Naive B cell (primary cell): Measurements from ENCODE around the gene JARID2. TPM values are rescaled to one million over a fixed set of nuclear protein-coding genes. Genes with fewer than 3 reads are reported as not detected.
A peak's percentile ranks its signal among the peaks of the same experiment; 100 is the strongest.

Experiments
- ATAC-seq, 2 donors: fragments of 150-1000 bp; cut with Tn5 transposase; 2 replicates each; pipeline ENCODE4 v1.10.0; 2021; ENCODE audit warnings: low read depth in 2 of 2, mild to moderate bottlenecking in 2 of 2, moderate library complexity in 2 of 2
- DNase-seq: peaks from one replicate; pipeline ENCODE4 v3.0.0; 2022
- H3K27ac Mint-ChIP-seq, 6 donors: one replicate each; pipeline ENCODE4 v1.8.0; 2020 to 2022; ENCODE audit warnings: mild to moderate bottlenecking in 6 of 6, mixed read lengths in 6 of 6, moderate library complexity in 5 of 6, inconsistent platforms in 2 of 6
- H3K27me3 Mint-ChIP-seq, 3 donors: one replicate each; pipeline ENCODE4 v1.8.0; 2021 to 2022; ENCODE audit warnings: mixed read lengths in 3 of 3, mild to moderate bottlenecking in 1 of 3
- H3K36me3 Mint-ChIP-seq, 2 donors: one replicate each; pipeline ENCODE4 v1.8.0; 2020 to 2022; ENCODE audit warnings: mixed read lengths in 2 of 2, inconsistent platforms in 1 of 2, mild to moderate bottlenecking in 1 of 2
- H3K4me1 Mint-ChIP-seq, 3 donors: one replicate each; pipeline ENCODE4 v1.8.0; 2020 to 2022; ENCODE audit warnings: mixed read lengths in 3 of 3, inconsistent platforms in 1 of 3, mild to moderate bottlenecking in 1 of 3, moderate library complexity in 1 of 3
- H3K4me3 Mint-ChIP-seq, 8 donors: one replicate each; pipeline ENCODE4 v1.8.0; 2020 to 2022; ENCODE audit warnings: mild to moderate bottlenecking in 8 of 8, mixed read lengths in 8 of 8, moderate library complexity in 8 of 8, inconsistent platforms in 2 of 8
- H3K9me3 Mint-ChIP-seq, 7 donors: one replicate each; pipeline ENCODE4 v1.8.0; 2020 to 2022; ENCODE audit warnings: mixed read lengths in 7 of 7, mild to moderate bottlenecking in 5 of 7, inconsistent platforms in 2 of 7, moderate library complexity in 1 of 7
- polyA plus RNA-seq, 6 donors: library from polyadenylated mRNA; unstranded; fragments of 300-500 nt; fragmentation: Illumina TruSeq; gene quantifications; one replicate each; pipeline ENCODE4 v1.2.3, GENCODE V29; 2021; ENCODE audit warnings: low read depth in 6 of 6

The JARID2 gene
- polyA plus RNA-seq, 6 donors from 2014 or later = 2.7 to 21.9 (median 16.6) TPM

DNA sequence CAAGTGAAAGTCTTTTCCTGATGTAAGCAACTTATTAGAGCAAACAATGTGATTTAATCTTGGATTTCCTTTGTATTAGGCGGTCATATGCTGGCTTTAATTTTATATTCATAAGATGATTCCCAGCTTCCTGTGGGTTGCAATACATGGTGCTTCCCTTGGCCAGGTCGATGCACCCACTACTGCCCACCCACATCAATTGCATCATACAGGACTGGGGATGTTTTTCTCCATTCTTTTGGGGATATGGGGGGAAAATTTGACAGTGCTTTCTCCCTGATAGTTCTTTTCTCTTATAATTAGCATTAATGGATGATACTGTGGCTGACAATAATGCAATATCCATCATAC lies 187.6 kb downstream of the JARID2 start:
- Mint-ChIP-seq H3K9me3 (peaks cover 0 to 13% (median 8%) of the 10 kb centered on the region in 7 donors), H3K27me3 (no peaks in the 10 kb centered on the region), H3K4me3 (peak overlapping the region in 6 of 8 donors; percentile 9 to 85 (median 66)), H3K36me3 (peaks cover 9 to 12% of the 10 kb centered on the region in 2 donors), H3K27ac (peak overlapping the region in 5 of 6 donors; percentile 26 to 82 (median 75)), H3K4me1 (peaks cover 72 to 97% (median 92%) of the 10 kb centered on the region in 3 donors)
- DNase-seq (no peak), ATAC-seq (no peak)

DNA sequence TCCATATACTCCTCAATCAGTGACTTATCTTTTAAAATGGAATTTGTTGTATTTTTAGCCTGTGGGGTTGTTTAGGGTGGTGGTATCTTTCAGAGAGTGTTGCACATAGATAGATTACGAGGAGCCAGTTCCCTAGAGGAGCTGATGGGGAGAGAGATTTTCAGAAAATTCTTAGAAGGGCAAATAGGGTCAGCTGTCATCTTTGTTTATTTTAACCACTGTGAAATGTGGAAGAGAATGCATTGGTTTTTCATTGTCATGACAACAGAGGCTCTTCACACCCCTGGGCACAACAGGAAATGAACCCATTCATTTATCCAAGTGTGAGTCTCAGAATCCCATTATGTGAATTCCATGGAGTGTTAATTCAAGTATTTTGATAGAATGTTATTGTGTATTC lies 188.4 kb downstream of the JARID2 start:
- Mint-ChIP-seq H3K4me1 (peaks cover 79 to 97% (median 92%) of the 10 kb centered on the region in 3 donors), H3K9me3 (peaks cover 0 to 13% (median 8%) of the 10 kb centered on the region in 7 donors), H3K27ac (peak overlapping the region in 5 of 6 donors; percentile 44 to 97 (median 77)), H3K36me3 (peaks cover 9 to 12% of the 10 kb centered on the region in 2 donors), H3K4me3 (peak overlapping the region in 6 of 8 donors; percentile 37 to 75 (median 56)), H3K27me3 (no peaks in the 10 kb centered on the region)
- ATAC-seq (no peak), DNase-seq (no peak)

DNA sequence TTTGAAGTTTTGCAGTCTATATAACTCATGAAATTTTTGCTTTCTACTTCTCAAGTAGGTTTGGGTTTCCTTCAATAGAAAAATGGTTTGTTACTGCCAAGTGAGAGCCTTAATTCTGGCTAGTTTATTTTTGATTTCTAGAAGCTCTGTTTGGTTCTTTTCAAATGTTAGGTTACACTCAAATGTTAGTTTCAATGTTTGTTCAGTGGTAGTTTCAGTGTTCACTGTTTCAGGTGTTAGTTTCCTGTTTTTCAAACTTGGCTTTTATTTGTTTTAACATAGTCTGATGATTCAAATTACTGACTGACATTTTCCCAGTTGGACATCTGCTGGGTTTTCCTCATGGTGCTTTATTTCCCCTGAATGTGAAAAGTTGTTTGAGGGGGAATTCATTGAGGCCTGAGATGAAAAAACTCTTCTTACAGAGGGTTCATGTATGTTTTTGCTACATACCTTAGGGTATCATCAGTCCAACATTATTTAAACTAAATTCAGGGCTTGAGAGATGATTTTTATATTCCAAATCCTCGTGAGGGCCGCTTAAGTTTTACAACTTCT lies 189.0 kb downstream of the JARID2 start:
- ATAC-seq (no peak), DNase-seq (no peak)
- Mint-ChIP-seq H3K9me3 (peaks cover 0 to 13% (median 8%) of the 10 kb centered on the region in 7 donors), H3K27me3 (no peaks in the 10 kb centered on the region), H3K4me3 (peak overlapping the region in 4 of 8 donors; percentile 49 to 75 (median 68)), H3K36me3 (peaks cover 9 to 12% of the 10 kb centered on the region in 2 donors), H3K27ac (peak overlapping the region in 5 of 6 donors; percentile 69 to 97 (median 84)), H3K4me1 (peaks cover 79 to 97% (median 92%) of the 10 kb centered on the region in 3 donors)

DNA sequence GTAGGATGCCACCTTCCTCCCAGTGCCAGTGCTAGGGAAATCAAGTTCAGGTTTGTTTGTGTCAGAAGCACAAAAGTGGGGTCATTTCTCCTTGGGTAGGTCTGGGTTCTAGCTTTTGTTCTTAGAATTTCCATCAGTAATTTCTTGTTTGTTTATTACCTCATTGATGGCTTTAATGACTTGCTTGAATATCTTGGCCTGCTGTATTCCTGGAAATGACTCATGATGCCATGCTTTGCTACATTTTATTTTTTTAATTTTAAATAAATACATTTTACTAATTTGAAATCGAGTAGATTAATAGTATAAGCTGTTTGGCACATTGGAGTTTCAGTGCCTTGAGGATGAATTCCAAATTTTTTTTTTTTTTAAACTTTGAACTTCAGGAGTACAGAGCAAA lies 189.6 kb downstream of the JARID2 start:
- H3K9me3 Mint-ChIP-seq = peaks cover 0 to 13% (median 8%) of the 10 kb centered on the region in 7 donors
- peak overlapping the region in 1 of 6 donors; percentile 14 for H3K27ac Mint-ChIP-seq
- peak overlapping the region in 2 of 8 donors; percentile 60 to 75 for H3K4me3 Mint-ChIP-seq
- ATAC-seq (no peak), DNase-seq (no peak)
- H3K36me3 Mint-ChIP-seq = peaks cover 9 to 12% of the 10 kb centered on the region in 2 donors
- H3K27me3 Mint-ChIP-seq = no peaks in the 10 kb centered on the region
- H3K4me1 Mint-ChIP-seq = peaks cover 79 to 97% (median 92%) of the 10 kb centered on the region in 3 donors

DNA sequence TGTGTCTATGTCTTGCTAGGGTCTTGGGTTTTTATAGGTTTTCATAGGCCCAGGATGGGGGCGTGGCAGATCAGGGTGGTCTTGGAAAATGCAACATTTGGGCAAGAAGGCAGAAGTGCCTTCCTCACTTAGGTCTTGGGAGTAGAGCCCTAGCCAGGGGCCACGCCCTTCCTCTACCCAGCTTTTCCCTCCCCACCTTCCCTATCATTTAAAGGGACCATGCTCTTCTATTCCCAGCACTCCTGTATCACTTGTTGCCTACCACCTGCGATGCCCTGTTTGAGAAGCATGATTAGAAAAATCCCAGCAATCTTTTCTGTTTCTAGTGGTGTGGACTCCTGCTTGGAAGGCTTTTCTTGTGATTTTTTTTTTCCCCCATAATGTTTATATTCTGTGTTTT lies 190.6 kb downstream of the JARID2 start:
- Mint-ChIP-seq H3K4me1 (peaks cover 80 to 97% (median 92%) of the 10 kb centered on the region in 3 donors), H3K27ac (peak overlapping the region; percentile 50 to 95 (median 83)), H3K27me3 (no peaks in the 10 kb centered on the region), H3K9me3 (peaks cover 0 to 13% (median 8%) of the 10 kb centered on the region in 7 donors), H3K36me3 (peaks cover 9 to 12% of the 10 kb centered on the region in 2 donors), H3K4me3 (peak overlapping the region in 7 of 8 donors; percentile 33 to 91 (median 54))
- DNase-seq (no peak), ATAC-seq (no peak)

DNA sequence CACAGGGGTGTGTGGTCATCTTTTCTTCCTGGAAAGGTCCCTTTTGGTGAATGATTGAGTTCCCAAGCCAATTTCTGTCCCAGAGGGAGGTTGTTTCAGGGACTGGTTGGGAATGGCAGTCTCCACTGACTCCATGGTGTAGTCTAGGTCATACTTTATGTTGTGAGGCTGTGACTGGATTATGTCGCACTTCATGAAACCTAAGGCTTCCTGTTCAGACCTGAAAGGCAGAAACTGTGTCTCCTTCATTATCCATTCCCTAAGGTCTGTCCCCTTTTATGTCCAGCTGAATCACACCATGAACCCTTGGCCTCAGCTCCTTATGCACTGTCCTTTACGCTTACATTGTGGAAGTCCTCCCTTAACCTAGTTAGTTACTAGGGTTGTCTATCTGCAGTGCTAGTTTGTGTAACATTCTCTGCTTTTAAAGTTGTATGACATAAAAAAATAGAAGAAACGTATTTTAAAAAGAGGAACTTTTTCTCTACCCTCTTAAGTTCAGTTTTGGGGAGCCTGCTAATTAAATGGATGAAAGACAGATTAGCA lies 191.3 kb downstream of the JARID2 start:
- Mint-ChIP-seq H3K27me3 (no peaks in the 10 kb centered on the region), H3K27ac (peak overlapping the region; percentile 75 to 96 (median 92)), H3K9me3 (peaks cover 0 to 13% (median 8%) of the 10 kb centered on the region in 7 donors), H3K4me1 (peaks cover 80 to 94% (median 87%) of the 10 kb centered on the region in 3 donors), H3K4me3 (peak overlapping the region in 7 of 8 donors; percentile 4 to 91 (median 51)), H3K36me3 (peaks cover 9 to 12% of the 10 kb centered on the region in 2 donors)
- peak; percentile 15 for DNase-seq
- peak; percentile 47 to 50 for ATAC-seq

DNA sequence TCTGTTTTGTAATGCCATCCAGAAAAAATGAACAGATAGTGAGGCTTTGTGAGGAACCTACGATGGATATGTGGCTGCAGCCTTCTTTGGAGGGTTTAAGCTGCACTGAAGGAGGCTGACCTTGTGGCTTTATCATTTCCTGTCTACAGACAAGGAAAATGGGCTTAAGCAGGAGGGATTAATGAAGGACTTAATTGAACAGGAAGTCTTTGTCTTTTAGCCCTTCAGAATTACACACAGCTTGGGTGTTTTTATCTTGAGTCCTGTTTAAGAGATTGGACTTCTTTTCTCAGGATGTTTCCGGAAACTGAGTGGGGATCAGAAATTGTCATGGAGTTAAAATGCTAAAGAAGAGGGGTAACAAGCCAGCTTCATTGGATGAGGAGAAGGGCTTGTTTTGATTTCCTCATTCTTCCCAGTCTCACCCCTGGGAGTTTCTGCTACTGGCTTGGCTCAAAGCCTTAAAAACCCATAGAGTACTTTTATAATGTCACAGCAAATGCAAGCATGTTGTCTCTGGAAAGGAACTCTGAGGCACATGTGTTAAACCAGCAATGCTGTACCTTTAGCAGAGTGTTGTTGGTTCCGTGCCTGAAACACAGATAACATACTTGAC lies 193.6 kb downstream of the JARID2 start:
- H3K36me3 Mint-ChIP-seq = peaks cover 4 to 5% of the 10 kb centered on the region in 2 donors
- ATAC-seq = no peak
- peak overlapping the region in 2 of 8 donors; percentile 9 to 30 for H3K4me3 Mint-ChIP-seq
- H3K27ac Mint-ChIP-seq = peak overlapping the region; percentile 21 to 91 (median 58)
- peaks cover 0 to 7% (median 3%) of the 10 kb centered on the region in 7 donors for H3K9me3 Mint-ChIP-seq
- peaks cover 64 to 93% (median 78%) of the 10 kb centered on the region in 3 donors for H3K4me1 Mint-ChIP-seq
- DNase-seq = no peak
- no peaks in the 10 kb centered on the region for H3K27me3 Mint-ChIP-seq

DNA sequence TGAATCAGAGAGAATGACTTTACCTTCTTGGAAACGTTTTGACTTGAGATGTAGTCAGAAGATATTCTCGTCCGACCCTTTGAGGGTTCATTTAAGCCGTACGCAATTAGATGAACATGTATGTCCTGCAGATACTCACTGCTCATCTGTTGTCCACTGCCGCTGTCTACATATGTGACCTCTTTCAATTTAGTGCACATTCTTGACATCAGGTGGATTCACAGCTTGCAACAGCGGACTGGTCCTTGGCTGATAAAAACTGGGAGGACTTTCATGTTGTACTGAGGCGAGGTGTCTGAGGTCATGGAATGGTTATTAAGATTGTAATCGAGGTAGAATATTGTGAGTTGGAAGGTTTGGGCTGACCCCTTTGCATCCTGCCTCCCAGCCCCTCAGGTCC lies 194.2 kb downstream of the JARID2 start:
- H3K9me3 Mint-ChIP-seq = peaks cover 0 to 1% (median 0%) of the 10 kb centered on the region in 7 donors
- no peak overlapping the region for H3K4me3 Mint-ChIP-seq
- peaks cover 63 to 92% (median 77%) of the 10 kb centered on the region in 3 donors for H3K4me1 Mint-ChIP-seq
- H3K27ac Mint-ChIP-seq = peak overlapping the region in 3 of 6 donors; percentile 76 to 91 (median 90)
- no peak for ATAC-seq
- H3K27me3 Mint-ChIP-seq = no peaks in the 10 kb centered on the region
- no peaks in the 10 kb centered on the region for H3K36me3 Mint-ChIP-seq
- DNase-seq = no peak

DNA sequence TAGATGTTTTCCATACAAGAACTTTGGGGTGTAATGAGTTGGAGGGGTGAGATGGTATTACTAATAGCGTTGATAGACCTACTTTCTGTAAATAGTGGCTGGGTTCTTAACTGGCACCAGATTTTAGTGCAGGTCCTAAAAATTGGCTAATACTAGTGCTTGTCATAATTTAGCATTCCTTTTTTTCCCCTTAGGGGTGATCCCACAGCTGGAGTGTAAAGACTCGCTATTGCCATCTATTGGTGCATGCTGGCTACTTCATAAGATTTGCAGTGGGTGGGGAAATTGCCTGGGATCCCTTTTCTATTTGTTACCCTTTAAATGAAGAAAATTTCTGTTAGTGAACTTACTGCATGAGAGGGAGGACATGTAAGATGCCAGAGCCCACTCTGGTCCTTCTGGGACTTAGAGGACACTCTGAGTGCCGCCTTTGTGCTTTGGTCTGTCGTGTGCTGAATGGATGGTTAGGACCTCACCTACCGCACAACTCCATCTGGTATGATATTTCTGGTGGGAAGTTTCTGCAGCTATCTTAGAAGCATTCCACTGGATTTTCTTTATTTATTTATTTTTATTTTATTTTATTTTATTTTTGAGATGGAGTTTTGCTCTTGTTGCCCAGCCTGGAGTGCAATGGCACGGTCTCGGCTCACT lies 195.5 kb downstream of the JARID2 start:
- Mint-ChIP-seq H3K36me3 (no peaks in the 10 kb centered on the region), H3K27ac (peak overlapping the region in 4 of 6 donors; percentile 8 to 76 (median 43)), H3K4me1 (peaks cover 68 to 94% (median 84%) of the 10 kb centered on the region in 3 donors), H3K4me3 (peak overlapping the region in 2 of 8 donors; percentile 11 to 25), H3K27me3 (no peaks in the 10 kb centered on the region), H3K9me3 (no peaks in the 10 kb centered on the region)
- peak; percentile 61 to 68 for ATAC-seq
- DNase-seq = peak; percentile 46

DNA sequence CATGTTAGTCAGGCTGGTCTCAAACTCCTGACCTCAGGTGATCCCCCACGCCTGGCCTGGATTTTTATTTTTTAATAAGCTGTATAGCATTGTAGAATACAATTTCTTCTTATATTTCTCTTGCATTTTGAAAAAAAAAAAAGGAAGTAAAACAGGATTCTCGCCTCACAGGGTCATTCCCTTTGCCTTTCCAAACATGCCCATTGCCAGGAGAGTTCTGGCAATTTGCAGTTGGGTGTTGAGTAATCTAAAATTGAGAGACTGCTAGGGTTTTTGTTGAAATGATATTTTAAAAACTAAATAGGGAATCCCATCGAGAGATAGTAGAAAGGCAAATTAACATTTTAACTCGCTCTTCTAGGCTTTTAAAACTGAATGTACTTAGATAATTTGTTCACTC lies 196.1 kb downstream of the JARID2 start:
- Mint-ChIP-seq H3K4me1 (peaks cover 65 to 94% (median 84%) of the 10 kb centered on the region in 3 donors), H3K9me3 (no peaks in the 10 kb centered on the region), H3K27me3 (no peaks in the 10 kb centered on the region), H3K27ac (peak overlapping the region in 3 of 6 donors; percentile 42 to 72 (median 56)), H3K4me3 (no peak overlapping the region), H3K36me3 (no peaks in the 10 kb centered on the region)
- no peak for ATAC-seq
- DNase-seq = no peak

DNA sequence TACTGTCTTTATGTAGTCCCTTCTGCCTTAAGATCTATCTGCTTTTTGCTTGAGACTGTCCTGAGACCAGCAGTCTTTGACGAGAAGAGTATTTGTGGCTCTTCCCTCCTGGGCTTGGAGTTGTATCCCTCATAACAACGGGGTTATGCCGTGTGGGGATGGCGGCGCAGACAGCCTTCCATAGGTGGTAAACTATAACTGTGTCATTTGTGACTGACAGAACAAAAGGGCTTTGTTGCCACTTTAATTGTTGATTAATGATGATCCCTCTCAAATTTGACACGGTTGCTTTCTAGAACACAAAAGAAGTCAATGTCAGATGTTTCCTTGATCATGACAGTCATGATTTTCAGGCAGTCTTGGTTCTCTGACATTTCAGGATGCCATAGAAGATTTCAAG lies 196.6 kb downstream of the JARID2 start:
- Mint-ChIP-seq H3K27ac (peak overlapping the region in 4 of 6 donors; percentile 37 to 72 (median 52)), H3K4me3 (no peak overlapping the region), H3K9me3 (no peaks in the 10 kb centered on the region), H3K36me3 (peaks cover 0 to 1% of the 10 kb centered on the region in 2 donors), H3K27me3 (no peaks in the 10 kb centered on the region), H3K4me1 (peaks cover 65 to 94% (median 84%) of the 10 kb centered on the region in 3 donors)
- ATAC-seq (no peak), DNase-seq (no peak)

DNA sequence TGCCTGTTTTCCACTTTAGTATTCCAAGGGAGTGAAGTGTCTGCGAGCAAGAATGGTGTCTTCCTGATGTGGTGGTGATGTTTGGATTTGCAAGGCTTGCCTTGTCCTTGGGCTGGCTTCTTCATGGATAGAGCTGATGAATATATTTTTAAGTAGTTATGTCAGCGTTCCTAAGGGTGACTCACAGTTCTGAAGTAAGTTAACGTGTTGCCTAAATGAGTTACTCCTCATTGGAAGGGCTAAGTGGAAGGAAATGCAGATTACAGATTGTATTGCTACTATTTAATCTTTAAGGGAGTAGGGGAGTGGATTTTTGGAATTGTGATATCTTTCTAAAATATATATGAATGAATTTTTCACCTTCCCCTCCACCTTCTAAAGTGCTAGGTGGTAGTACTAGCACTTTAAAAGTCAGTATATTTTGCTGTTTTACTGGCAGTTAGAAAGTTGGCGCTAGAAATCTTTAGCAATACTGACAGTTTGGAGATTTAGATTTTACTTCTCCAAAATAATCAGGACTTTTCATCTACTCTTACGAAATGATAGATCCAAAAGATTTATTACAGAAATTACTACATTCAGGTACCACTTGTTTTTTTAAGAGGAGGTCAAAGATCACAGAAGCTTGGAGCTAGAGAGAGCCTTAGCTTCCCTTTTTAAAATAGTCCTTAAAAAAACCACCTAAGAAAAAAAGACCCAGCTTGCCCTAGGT lies 197.4 kb downstream of the JARID2 start:
- ATAC-seq = no peak
- no peaks in the 10 kb centered on the region for H3K9me3 Mint-ChIP-seq
- no peak for DNase-seq
- H3K4me1 Mint-ChIP-seq = peaks cover 65 to 94% (median 84%) of the 10 kb centered on the region in 3 donors
- H3K36me3 Mint-ChIP-seq = peaks cover 0 to 7% of the 10 kb centered on the region in 2 donors
- H3K4me3 Mint-ChIP-seq = no peak overlapping the region
- H3K27me3 Mint-ChIP-seq = no peaks in the 10 kb centered on the region
- H3K27ac Mint-ChIP-seq = peak overlapping the region in 2 of 6 donors; percentile 36 to 71
